ENCODE measurements around the gene CIB2. TPM values are rescaled to one million over a fixed set of nuclear protein-coding genes. Genes with fewer than 3 reads are reported as not detected.

Gene CIB2
- total RNA-seq, 4 donors from 2014 or later, result 17.5 to 70.9 (median 21.0) TPM

- Histone ChIP-seq H3K4me1 (peaks cover 0 to 26% (median 4%) of the 10 kb centered on the region in 4 donors), H3K27me3 (no peaks in the 10 kb centered on the region), H3K36me3 (peaks cover 0 to 26% (median 0%) of the 10 kb centered on the region in 3 donors), H3K4me3 (no peak overlapping the region), H3K9me3 (no peaks in the 10 kb centered on the region), H3K27ac (no peak overlapping the region)
- TF ChIP-seq POLR2A (IDR thresholded peaks at IDR 0.05) (no peak), CTCF (IDR thresholded peaks at IDR 0.05) (no peak)
- DNase-seq, result no peak
Measured at GRCh38 chr15:78175330-78175729, 44.1 kb upstream of the CIB2 start.

GRCh38 chr15:78174401-78174800 is 43.2 kb upstream of the CIB2 start:
- Histone ChIP-seq H3K4me1 (peaks cover 0 to 26% (median 4%) of the 10 kb centered on the region in 4 donors), H3K4me3 (no peak overlapping the region), H3K27ac (peak overlapping the region in 1 of 4 donors; percentile 53), H3K9me3 (no peaks in the 10 kb centered on the region), H3K27me3 (no peaks in the 10 kb centered on the region), H3K36me3 (peaks cover 0 to 35% (median 0%) of the 10 kb centered on the region in 3 donors)
- peak in 2 of 3 donors; percentile 65 to 71 for DNase-seq
- no peak for TF ChIP-seq CTCF (IDR thresholded peaks at IDR 0.05)

- H3K36me3 ChIP-seq, result peaks cover 0 to 60% (median 0%) of the 10 kb centered on the region in 3 donors
- TF ChIP-seq CTCF (IDR thresholded peaks at IDR 0.05) (no peak), POLR2A (IDR thresholded peaks at IDR 0.05) (no peak)
- no peaks in the 10 kb centered on the region for H3K9me3 ChIP-seq
- peak in 1 of 3 donors; percentile 12 for DNase-seq
- H3K4me3 ChIP-seq, result no peak overlapping the region
- no peaks in the 10 kb centered on the region for H3K27me3 ChIP-seq
- H3K4me1 ChIP-seq, result peaks cover 0 to 30% (median 9%) of the 10 kb centered on the region in 4 donors
- peak overlapping the region in 1 of 4 donors; percentile 50 for H3K27ac ChIP-seq
Measured at GRCh38 chr15:78171864-78172472, 40.7 kb upstream of the CIB2 start.

GRCh38 chr15:78170848-78171773 is 39.9 kb upstream of the CIB2 start:
- Histone ChIP-seq H3K27ac (peak overlapping the region in 2 of 4 donors; percentile 14 to 50), H3K4me3 (no peak overlapping the region), H3K4me1 (peaks cover 0 to 30% (median 9%) of the 10 kb centered on the region in 4 donors), H3K36me3 (peaks cover 0 to 68% (median 0%) of the 10 kb centered on the region in 3 donors), H3K27me3 (no peaks in the 10 kb centered on the region), H3K9me3 (no peaks in the 10 kb centered on the region)
- TF ChIP-seq CTCF (IDR thresholded peaks at IDR 0.05), result no peak
- TF ChIP-seq POLR2A (IDR thresholded peaks at IDR 0.05), result no peak
- DNase-seq, result peak in 1 of 3 donors; percentile 50

- DNase-seq, result peak in 1 of 3 donors; percentile 39
- peaks cover 0 to 16% (median 5%) of the 10 kb centered on the region in 4 donors for H3K4me1 ChIP-seq
- no peak overlapping the region for H3K4me3 ChIP-seq
- no peaks in the 10 kb centered on the region for H3K9me3 ChIP-seq
- no peaks in the 10 kb centered on the region for H3K27me3 ChIP-seq
- TF ChIP-seq POLR2A (IDR thresholded peaks at IDR 0.05) (no peak), CTCF (IDR thresholded peaks at IDR 0.05) (no peak)
- H3K27ac ChIP-seq, result peak overlapping the region in 1 of 4 donors; percentile 28
- H3K36me3 ChIP-seq, result peaks cover 0 to 92% (median 2%) of the 10 kb centered on the region in 3 donors
Measured at GRCh38 chr15:78168608-78169007, 37.4 kb upstream of the CIB2 start.

Data from Peyer's patch (tissue), 4 donors.